ENCODE results near the gene AMOT.

The AMOT gene

GRCh38 chrX:112803060-112803459 is 37.6 kb downstream of the AMOT start:
- no peak for DNase-seq (ENCODE audit: low read depth, low spot score)

DNA sequence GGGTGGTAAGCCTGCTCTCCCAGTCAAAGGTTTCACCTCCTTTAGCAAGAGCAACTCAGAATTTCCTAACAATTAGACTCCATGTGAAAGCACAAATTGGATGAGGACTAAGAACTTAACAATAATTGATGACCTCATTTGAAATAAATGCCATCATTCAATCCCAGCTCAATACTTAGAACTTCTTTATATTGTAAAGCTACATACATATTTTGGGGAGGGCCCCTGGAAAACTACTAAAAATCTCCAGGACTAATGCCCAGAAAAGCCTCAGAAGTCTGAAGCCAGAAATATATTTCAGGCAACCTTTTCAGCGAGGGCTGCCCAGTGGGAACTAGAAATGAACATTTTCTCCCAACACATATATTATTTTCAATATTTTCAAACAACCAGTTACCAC is 38.1 kb downstream of the AMOT start:
- no peak for DNase-seq (ENCODE audit: low read depth, low spot score)

- DNase-seq (ENCODE audit: low read depth, low spot score) = peak; percentile 83
Measured at GRCh38 chrX:112800971-112801775, 39.5 kb downstream of the AMOT start.

DNA sequence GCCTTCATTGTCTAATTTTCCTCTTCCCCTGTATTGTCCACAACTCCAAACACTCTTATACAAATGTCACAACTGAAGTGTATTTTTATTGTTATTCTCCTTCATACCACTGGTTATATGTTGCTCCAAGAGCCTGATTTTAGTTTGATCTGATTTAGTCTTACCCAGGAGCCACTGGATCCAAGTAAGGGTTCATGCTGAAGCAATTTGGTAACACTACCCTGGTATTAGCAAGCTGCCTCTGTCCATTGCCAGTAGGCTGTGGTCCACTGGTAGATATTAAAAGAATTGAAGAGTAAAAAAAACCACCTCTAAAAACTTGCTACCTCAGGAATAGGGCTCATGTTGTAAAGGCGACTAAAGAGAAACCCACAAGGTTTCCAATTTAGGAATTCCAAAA is 41.2 kb downstream of the AMOT start:
- no peak for DNase-seq (ENCODE audit: low read depth, low spot score)

GRCh38 chrX:112798736-112799135 is 41.9 kb downstream of the AMOT start:
- DNase-seq (ENCODE audit: low read depth, low spot score) = no peak

DNA sequence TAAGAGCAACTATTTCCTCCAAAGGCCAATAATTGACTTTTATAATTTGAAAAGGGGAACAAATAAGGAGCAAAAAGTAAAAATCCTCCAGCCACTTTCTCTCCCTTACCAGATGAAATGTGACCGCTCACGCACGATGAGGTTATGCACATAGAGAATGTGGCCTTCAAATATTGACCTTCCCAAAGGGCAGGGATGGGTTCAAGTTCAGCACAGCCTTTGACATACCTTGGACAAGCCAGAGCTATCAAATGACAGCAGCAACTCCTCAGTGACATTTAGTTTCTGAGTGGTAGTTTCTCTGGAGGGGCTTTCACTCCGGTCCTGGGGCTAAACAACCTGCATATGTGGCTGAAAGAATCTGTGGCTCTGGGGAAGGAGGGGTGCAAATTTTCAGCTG is 50.7 kb downstream of the AMOT start:
- no peak for DNase-seq (ENCODE audit: low read depth, low spot score)

DNA sequence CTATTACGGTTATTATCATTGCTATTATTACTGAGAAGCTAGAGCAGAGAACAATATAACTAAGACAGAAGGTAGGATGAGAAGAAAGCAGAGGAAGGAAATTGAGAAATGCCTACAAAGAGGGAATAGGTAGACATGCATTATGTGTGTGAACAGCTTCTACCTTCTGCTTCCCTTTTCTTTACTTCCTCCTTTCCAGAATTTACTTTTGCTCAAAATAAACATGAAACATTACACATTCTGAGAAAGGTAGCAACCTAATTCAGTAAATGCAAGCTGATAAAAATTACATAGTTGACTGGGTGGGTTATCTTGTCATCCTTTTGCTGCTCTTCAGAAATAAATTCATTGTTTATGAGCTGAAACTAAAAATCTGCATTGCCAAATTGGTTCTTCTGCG is 54.6 kb downstream of the AMOT start:
- no peak for DNase-seq (ENCODE audit: low read depth, low spot score)

DNA sequence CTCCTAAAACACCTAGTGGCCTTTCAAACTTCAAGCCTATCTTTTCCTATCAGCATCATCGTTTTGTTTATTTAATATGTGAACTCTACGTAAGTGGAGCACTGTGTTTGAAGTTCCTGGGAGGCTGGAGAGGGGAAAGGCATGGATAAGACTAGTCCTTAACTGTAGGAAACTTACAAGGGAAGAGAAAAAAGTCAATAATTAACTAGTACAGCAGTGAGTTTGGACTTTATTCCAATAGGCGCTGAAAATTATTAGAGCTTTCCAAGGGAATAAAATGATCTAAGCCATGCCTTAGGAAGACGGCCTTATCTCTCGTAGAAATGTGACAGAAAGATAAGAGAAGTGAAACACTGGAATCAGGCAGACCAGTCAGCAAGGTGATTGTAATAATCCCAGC is 55.3 kb downstream of the AMOT start:
- DNase-seq (ENCODE audit: low read depth, low spot score) = no peak

GRCh38 chrX:112784692-112785091 is 55.9 kb downstream of the AMOT start:
- DNase-seq (ENCODE audit: low read depth, low spot score) = no peak

GRCh38 chrX:112779139-112779538 is 61.5 kb downstream of the AMOT start:
- no peak for DNase-seq (ENCODE audit: low read depth, low spot score)

DNA sequence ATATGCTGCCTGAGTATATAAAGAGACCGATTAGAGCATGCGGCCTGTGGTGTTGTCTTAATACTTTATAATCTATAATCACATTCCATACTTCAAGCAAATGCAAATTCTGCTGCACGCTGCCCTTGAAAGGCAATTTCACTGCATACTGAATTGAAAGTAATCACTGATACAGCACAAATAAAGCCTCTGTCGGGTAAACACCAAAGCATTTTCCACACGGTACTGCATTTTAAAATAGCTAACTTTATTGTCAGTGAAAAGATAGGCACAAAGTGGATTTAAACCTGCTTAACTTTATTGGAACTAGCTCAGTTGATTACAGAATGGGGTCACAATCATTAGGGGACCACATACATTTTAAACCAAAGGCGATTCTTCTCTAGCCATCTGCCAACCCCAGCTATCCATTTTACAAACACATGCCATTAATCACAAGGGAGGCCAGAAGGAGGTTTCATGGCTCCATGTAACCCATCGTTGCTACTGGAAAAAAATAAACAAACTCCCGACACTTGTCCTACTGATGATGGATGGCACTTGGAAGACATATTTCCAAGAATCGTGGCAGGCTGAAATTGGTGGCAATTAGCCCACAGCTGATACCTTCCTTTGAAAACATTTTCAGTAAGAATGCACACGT is 65.9 kb downstream of the AMOT start:
- DNase-seq (ENCODE audit: low read depth, low spot score) = no peak

DNA sequence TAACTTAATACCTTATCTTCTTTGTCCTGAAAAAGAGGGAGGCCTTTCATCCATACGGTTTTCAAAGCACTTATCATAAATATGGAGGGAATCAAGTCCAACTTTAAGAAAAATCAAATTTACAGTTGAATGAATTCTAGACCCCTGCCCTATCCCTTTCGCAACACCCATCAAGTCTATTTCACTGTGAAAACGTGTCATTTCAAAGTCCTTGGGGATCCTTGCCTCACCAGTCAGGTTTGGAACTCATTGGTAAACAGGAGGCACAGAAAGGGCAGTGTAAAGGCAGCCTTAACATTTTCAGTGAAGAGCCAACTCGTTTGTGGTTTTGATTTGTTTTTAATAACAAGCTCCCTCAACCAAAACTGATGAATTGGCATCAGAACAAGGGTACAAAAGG is 66.5 kb downstream of the AMOT start:
- DNase-seq (ENCODE audit: low read depth, low spot score) = no peak

DNA sequence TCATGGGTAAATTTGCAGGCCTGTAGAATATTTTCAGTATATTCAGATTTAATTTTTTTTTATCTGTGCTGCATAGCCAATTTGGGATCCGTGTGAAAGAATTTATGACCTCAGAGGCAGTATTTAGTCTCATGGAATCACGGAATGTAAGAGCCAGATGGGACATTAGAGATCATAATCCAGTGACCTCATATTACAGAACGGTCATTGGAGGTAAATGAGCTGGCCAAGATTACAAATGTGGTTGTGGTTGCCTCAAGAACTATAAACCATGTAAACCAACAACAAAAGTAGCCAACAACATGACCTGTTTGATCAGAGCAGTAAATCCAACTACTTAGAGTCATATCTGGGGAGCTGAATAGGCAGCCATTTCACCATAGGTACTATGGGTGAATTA is 71.6 kb downstream of the AMOT start:
- DNase-seq (ENCODE audit: low read depth, low spot score) = no peak

GRCh38 chrX:112768563-112768962 is 72.1 kb downstream of the AMOT start:
- DNase-seq (ENCODE audit: low read depth, low spot score) = no peak

GRCh38 chrX:112766774-112767173 is 73.9 kb downstream of the AMOT start:
- no peak for DNase-seq (ENCODE audit: low read depth, low spot score)

DNA sequence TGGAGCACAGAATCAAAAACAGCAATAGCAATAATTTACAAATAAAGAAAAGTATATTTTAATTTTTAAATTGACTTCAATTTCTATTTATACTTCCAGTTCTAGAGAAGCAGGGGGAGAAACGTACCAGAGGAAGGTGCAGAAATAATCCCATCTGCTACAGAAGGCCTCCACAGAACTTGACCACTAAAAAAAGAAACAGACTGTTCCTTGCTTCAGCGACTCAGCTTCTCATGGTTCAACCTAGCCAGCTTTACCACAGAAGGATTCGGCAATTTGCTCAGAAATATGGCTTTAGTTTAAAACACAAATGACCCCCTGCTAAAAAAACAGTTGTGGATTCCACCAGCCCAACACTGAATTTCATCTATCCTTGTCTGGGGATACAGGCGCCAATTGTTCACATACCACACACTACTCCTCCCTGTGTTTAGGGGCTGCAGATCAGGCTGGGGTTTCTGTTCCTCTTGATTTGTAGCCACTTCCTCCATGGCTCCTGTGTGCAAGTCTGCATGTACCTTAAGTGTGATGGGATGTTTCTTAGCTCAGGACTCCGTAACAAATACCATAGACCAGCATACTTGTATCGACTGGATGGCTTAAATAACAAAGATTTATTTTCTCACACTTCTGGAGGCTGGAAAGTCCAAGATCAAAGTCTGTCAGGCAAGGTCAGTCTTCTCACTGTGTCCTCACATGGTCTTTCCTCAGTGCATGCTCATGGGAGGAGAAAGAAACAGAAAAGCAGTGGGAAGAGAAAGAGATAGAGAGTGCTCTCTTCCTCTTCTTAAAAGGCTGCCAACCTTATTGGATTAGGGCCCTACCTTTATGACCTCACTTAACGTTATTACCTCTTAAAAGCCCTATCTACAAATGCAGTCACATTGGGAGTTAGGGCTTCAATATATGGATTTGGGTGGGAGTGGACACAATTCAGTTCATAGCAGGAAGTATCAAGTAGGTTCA is 79.1 kb downstream of the AMOT start:
- no peak for DNase-seq (ENCODE audit: low read depth, low spot score)

GRCh38 chrX:112760697-112761096 is 79.9 kb downstream of the AMOT start:
- DNase-seq (ENCODE audit: low read depth, low spot score) = no peak

DNA sequence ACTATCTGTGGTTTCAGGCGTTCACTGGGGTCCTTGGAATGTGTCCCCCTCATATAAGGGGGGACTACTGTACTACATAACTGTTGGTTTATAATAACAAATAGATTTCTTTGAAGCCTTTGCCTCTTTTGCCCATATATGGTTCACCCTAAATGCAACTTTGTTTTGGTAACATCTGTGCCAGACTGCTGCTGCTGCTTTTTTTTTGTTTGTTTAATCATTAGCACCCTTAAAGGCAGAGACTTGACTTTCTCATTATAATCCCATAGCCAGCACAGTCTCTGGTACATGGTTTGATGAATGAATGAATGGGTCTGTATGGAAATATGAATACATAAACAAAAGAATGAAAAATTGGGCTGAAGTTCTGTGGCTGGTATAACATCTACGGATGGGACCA is 80.7 kb downstream of the AMOT start:
- no peak for DNase-seq (ENCODE audit: low read depth, low spot score)

GRCh38 chrX:112759512-112759911 is 81.1 kb downstream of the AMOT start:
- no peak for DNase-seq (ENCODE audit: low read depth, low spot score)

- no peak for DNase-seq (ENCODE audit: low read depth, low spot score)
Measured at GRCh38 chrX:112757946-112758345, 82.7 kb downstream of the AMOT start.

DNA sequence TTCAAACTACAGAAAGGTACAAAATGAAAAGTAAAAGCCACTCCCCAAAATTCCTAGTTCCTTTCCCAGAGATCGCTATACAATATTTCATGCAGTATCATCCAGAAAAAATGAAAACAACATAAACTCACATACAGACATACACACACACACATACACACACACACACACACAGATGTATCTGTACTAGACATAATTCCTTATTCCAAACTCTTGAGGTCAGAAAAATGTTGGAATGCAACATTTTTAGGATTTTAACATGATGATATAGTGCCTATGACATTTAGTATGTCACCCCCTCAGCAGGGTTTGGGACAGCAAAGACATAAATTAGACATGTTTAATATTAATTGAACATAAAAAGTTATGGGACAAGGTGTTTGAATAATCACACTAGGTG is 87.5 kb downstream of the AMOT start:
- DNase-seq (ENCODE audit: low read depth, low spot score) = no peak

DNA sequence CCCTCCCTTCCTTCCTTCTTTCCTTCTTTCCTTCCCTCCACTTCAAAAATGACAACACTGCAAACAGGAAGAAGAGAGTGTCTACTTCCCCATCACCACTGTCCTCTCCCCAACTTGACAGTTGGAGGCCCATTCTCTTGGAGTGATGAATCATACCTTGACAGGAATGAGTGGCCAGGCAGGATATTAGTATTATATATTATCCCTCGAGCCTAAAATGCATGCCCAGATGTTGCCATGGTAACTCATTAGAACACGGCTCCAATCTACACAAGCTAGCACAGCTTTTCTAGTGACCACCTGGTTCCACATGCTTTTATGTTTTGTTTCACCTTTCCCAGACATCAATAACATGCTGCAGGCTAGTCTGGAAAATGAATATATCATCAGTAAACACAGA is 89.6 kb downstream of the AMOT start:
- no peak for DNase-seq (ENCODE audit: low read depth, low spot score)

Data from ELF-1 (cell line).